Measurements from ENCODE around the gene HTATSF1.

Gene HTATSF1

GRCh38 chrX:136496764-136497555 is 432 bp upstream of the HTATSF1 start:
- DNase-seq = peak; percentile 90

GRCh38 chrX:136519069-136519468 is 21.7 kb downstream of the HTATSF1 start:
- DNase-seq = no peak

- no peak for DNase-seq
Measured at GRCh38 chrX:136523770-136524169, 26.4 kb downstream of the HTATSF1 start.

- DNase-seq = peak; percentile 89
Measured at GRCh38 chrX:136525738-136526606, 28.6 kb downstream of the HTATSF1 start.

GRCh38 chrX:136528645-136529315 is 31.4 kb downstream of the HTATSF1 start:
- no peak for DNase-seq

- no peak for DNase-seq
Measured at GRCh38 chrX:136529795-136530194, 32.4 kb downstream of the HTATSF1 start.

GRCh38 chrX:136531951-136532350 is 34.6 kb downstream of the HTATSF1 start, which contains the start of gene VGLL1:
VGLL1 (plus strand) TSS chrX:136532215; CDS start chrX:136536021, 3,806 bp downstream.
- no peak for DNase-seq

GRCh38 chrX:136534131-136534530 is 36.7 kb downstream of the HTATSF1 start:
- DNase-seq = no peak

GRCh38 chrX:136538811-136539210 is 41.4 kb downstream of the HTATSF1 start:
- no peak for DNase-seq

GRCh38 chrX:136540226-136540625 is 42.8 kb downstream of the HTATSF1 start:
- DNase-seq = no peak

GRCh38 chrX:136541294-136541693 is 43.9 kb downstream of the HTATSF1 start:
- no peak for DNase-seq

- DNase-seq = no peak
Measured at GRCh38 chrX:136542281-136542680, 44.9 kb downstream of the HTATSF1 start.

- DNase-seq = no peak
Measured at GRCh38 chrX:136546371-136546781, 49.0 kb downstream of the HTATSF1 start.

- no peak for DNase-seq
Measured at GRCh38 chrX:136549226-136549625, 51.8 kb downstream of the HTATSF1 start.

GRCh38 chrX:136551410-136551809 is 54.0 kb downstream of the HTATSF1 start:
- DNase-seq = no peak

- DNase-seq = no peak
Measured at GRCh38 chrX:136555694-136556093, 58.3 kb downstream of the HTATSF1 start.
